Stimulated activated CD4-positive, alpha-beta T cell treated with anti-CD3 and anti-CD28 coated beads, TNF-alpha, amount 100 ng/mL, for 48 hours (primary cell): Measurements from ENCODE around the gene CCDC50.

Experiments
- DNase-seq, 3 donors: peaks; one replicate each; pipeline ENCODE4 v3.0.0-alpha.2; 2020; ENCODE audit warnings: low read depth in 3 of 3

The CCDC50 gene

DNA sequence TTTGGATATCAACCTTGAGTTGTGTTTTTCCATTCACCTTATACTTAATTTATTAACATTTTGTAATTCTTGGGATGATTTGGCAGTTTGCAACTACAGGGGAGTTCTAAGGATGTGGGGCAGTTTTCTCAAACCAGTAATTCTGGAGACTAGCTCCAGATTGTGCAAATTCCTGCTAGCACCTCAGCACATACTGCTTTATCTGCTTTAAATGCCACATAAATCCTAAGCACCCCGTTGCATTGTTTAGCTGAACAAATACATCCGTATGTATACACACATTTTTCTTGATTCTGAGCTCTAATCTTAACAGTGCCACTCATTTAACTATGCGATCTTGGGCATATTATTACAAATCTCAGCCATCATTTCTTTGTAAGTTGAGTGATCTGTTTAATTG is 18.0 kb downstream of the CCDC50 start:
- no peak for DNase-seq

GRCh38 chr3:191348098-191348497 is 18.9 kb downstream of the CCDC50 start:
- no peak for DNase-seq

- DNase-seq = no peak
These were observed 21.3 kb downstream of the CCDC50 start for GRCh38 chr3:191350396-191351090.

DNA sequence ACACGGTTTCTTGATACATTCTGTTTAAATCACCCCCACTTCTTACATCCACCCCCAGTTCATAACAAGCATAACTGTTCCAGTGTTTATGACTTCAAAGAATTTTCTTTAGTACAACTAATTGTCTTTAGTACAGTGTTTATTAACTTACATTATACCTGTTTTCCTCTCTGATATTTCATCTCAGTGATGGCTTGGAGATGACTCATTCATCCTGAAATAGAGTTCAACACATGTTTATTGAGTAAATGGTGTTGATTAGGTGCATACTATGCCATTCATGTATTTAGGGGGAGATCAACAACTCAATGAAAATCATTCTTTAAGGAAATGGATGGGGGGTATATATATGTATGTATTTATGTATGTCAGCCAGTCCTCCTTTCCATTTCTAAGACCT is 22.8 kb downstream of the CCDC50 start:
- DNase-seq = no peak

DNA sequence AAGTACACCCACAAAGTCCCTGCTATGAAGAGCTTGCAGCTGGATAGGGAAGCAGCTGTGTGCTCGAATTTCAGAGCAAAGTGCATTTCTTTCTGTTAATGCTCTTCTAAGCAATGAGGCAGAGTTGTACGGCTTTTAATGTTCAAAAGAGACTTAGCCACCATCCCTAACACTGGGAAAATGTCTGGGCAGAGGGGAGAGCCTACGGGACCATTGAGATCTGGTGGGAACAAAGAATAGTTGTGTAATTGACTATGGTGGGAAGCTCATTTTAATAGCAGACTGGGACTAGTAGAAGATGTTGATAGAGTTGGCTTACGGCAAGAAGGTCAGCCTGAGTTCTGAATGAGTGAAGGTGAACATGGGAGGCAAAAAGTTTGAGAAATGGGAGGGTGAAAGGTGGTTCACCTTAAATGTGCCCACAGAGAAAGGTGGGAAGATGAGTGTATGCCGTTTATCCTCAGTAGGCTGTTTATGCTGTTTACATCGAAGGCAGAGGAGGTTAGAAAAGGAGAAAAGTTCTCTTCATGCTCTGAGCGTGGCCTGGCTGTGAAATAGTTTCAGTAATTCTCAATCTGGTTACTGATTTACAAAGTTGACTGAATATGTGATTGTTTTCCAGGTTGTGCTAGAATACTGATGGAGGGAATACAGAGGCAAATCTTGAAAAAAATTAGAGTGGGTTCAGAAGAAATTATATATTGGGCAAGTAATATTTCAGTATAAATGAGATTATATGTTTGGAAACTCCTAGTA is 24.0 kb downstream of the CCDC50 start:
- no peak for DNase-seq

GRCh38 chr3:191355406-191355805 is 26.2 kb downstream of the CCDC50 start:
- no peak for DNase-seq

DNA sequence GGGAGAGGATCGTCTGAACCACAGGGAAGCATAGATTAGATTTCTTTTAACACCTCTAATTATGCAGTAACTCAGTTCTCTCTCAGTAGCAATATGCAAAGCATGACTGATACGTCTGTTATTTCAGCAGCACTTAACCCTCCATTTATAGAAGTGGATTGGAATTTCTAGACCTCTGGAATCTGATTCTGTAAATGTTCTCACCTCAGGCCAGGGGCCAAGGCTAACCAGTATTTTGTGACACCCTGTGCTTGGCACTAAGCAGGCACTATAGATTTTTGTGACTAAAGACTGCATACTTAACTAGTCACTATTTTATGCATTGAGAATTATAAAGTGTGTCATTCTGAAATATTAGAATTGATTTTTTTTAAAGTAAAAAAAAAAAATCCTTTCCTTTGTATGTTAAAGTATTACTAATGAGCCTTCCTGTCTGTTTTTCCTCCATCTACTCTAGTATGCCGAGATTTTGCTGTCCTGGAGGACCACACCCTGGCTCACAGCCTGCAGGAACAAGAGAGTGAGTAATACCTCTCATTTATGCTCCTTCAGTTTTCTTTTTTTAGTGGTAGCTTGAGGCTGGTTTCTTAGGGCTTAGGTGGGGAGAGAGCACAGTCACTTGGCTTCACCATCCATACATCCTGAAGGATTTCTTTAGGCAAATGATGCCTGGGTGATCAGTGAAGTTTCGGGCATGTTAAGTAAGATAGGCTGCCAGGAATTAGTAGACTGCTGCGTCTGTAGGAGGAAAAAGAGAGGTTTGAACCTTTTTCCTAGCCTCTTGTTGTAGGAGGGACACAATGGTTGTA is 27.6 kb downstream of the CCDC50 start:
- no peak for DNase-seq

DNA sequence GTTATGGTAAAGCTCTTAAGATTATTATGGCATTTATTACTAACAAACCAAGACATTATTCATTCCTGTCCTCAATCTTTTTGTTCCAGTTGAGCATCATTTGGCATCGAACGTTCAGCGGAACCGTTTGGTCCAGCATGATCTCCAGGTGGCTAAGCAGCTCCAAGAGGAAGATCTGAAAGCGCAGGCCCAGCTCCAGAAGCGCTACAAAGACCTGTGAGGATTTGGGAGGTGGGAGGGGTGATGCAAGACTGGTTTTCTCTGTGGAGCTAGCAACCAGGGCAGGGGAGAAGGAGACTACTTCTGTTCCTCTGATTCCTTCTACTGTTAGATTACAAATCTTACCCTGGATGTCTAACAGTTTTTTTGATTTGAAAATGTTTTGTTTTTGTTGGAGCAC is 28.7 kb downstream of the CCDC50 start:
- DNase-seq = no peak

GRCh38 chr3:191358929-191359328 is 29.7 kb downstream of the CCDC50 start:
- DNase-seq = no peak

DNA sequence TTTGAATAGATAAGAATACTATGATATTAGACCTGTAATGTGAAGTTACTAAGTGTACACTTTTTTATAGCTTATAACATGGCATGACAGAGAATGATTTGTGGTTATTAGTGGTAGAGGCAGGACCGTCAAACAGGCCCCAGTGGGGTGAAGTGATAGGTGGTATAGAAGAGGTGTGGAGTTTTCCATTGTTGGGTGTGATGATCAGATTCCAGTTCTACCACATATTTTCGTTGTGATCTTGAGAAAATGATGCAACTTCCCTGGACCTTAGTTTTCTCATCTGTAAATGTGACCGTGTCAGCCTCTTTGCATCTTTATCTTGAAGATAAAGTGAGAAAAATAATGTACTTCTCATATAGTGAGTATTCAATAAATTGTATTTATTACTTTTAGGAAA is 31.4 kb downstream of the CCDC50 start:
- no peak for DNase-seq

DNA sequence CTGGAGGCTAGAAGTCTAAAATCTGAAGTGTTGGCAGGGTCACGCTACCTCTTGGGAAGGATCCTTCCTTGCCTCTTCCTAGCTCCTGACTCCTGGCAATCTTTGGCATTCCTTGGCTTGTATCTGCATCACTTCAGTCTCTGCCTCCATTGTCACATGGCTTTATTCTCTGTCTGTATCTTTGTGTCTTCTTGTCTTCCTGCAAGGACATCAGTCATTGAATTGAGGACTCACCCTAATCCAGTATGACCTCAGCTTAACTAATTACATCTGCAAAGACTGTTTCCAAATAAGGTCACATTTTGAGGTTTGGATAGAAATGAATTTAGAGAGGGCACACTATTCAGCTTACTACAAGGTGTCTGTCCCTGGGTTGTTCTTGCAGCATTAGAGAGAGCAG is 32.3 kb downstream of the CCDC50 start:
- no peak for DNase-seq

GRCh38 chr3:191362037-191362436 is 32.8 kb downstream of the CCDC50 start:
- DNase-seq = no peak

DNA sequence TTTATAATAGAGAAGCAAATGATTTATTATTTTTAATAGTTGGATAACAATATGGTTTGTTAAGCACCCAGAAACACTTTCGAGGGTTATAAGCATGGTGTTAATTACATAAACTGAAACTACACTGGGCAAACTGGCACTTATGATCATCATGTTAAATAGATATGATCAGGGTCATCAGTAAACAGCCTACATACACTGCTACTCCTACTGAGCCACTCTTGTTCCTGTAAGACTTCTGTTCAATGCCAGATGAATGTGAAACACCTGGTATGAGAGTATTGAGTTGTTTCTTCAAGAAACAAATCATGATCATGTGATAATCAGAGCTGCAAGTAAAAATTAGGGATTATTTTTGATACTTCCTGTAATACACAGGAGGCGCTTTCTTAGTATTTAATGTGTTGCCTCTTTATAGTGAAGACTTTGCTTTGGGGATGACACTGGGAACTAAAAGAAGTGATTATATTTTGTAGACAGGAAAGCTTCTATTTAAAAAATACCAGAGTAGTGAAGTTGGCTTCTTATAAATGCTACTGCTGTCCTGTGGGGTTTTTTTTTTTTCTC is 33.4 kb downstream of the CCDC50 start:
- DNase-seq = no peak

DNA sequence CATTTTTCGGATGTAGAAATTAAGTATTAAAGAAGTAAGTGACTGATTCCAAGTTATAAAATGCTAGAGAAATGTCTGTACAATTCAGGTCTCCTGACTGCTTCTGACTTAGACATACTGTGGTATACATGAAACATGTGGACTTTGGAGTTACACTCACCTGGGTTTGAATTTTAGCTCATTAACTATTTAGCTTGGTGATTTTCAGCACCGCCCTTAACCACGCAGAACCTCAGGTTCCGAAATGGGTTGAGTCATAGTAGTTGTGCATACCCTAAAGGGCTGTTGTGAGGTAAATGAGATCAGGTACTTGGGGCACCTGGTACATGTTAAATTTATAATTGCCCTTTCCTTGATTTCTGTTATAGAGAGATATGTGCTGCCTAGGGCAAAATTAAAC is 34.0 kb downstream of the CCDC50 start:
- DNase-seq = no peak

GRCh38 chr3:191366675-191367074 is 37.5 kb downstream of the CCDC50 start:
- DNase-seq = no peak

GRCh38 chr3:191368755-191369615 is 39.8 kb downstream of the CCDC50 start:
- DNase-seq = no peak

- no peak for DNase-seq
These were observed 40.4 kb downstream of the CCDC50 start for GRCh38 chr3:191369616-191370010.

DNA sequence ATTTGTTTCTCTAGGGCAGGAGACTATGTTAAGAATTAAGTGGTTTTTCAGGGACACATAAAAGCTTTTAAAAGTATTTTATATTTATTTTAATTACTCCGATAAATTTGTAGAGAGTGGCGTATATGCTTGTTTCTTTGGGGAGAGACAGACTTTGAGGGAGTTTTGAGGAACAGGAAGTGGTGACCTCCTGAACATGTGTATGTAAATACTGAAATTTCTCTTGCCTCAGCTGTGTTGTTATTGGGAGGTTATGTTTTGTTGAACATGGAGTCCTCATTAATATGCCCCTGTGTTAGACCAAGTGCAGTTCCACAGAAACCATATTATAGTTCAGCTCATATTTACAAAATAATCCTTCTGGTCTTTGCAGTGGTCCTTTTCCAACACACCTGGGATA is 42.9 kb downstream of the CCDC50 start:
- DNase-seq = no peak

DNA sequence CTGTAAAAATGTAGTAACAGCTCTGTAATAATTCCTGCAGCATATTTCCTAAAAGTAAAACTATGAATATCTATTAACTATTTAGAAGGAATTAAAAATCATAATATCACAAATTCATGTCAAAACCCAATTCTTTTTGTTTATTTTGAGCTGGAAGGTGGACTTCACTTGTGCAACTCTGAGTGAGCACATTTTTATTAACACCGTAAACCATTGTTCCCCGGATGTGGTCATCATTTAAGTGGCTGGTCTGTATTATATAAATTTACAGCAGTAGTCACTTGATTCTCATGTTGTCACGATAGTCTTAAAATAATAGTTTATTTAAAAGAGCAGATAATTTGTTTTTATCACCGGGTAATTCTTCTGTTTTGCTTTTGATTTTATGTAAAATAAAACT is 44.1 kb downstream of the CCDC50 start:
- DNase-seq = no peak

DNA sequence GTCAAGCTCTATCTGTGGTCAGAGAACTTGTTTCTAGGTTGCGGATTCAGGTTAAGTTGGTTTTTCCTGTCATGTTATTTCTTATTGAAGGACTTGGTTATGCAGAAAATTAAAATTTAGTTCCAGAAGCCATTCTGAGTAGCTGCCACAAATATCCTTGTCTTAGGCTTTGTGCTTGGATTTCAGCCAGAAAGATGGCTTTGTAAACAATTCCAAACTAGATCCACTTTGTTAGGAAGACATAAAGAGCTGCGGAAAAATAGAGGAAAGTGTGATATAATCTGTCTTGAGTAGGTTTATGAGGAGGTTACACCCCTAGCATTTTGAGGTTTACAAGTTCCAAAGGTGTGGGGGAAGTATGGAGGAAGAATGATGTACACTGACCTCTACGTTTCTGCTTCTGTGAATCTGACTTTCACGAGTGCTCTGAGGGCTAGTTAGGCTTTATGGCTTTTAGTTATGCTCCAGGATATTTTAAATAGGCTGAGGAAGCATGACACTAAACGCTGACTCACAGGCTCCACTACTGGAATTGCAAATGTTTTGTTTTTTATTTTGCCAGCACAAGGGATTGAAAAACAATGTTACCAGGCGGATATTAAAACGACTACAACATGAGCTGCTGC is 47.4 kb downstream of the CCDC50 start:
- no peak for DNase-seq
